GM10266 (cell line): ENCODE results near the gene PTH1R.

ENCODE experiments used
- DNase-seq: peaks from one replicate; pipeline ENCODE4 v3.0.0; 2012; ENCODE audit errors: extremely low spot score
- CTCF ChIP-seq: IDR thresholded peaks from 2 replicates; pipeline ENCODE4 v1.5.1; 2012; ENCODE audit warnings: mild to moderate bottlenecking, low read depth; ENCODE audit not compliant: control insufficient read depth, insufficient read depth; ENCODE audit errors: missing control alignments

The PTH1R gene

GRCh38 chr3:46869440-46869839 lies 8.1 kb upstream of the PTH1R start:
- no peak for TF ChIP-seq CTCF

GRCh38 chr3:46870651-46871050 lies 6.9 kb upstream of the PTH1R start:
- TF ChIP-seq CTCF: no peak
- DNase-seq: no peak

More at GRCh38 chr3:46869440-46869839, 8.1 kb upstream of the PTH1R start:
- no peak for DNase-seq

- no peak for TF ChIP-seq CTCF
- no peak for DNase-seq
These were observed 6.3 kb upstream of the PTH1R start for GRCh38 chr3:46871222-46871621.

GRCh38 chr3:46873521-46873920 lies 4.0 kb upstream of the PTH1R start:
- peak; percentile 21 for DNase-seq

GRCh38 chr3:46874430-46874829 lies 3.1 kb upstream of the PTH1R start:
- peak; percentile 28 for DNase-seq
- TF ChIP-seq CTCF: no peak

More at GRCh38 chr3:46873521-46873920, 4.0 kb upstream of the PTH1R start:
- no peak for TF ChIP-seq CTCF

- no peak for TF ChIP-seq CTCF
- DNase-seq: no peak
These were observed 2.0 kb upstream of the PTH1R start for GRCh38 chr3:46875560-46875959.

- no peak for TF ChIP-seq CTCF
- DNase-seq: no peak
These were observed 914 bp upstream of the PTH1R start for GRCh38 chr3:46876313-46877300.
